HG02981 (cell line): Measurements from ENCODE around the gene ROR2.
"Not testable (repeated sequence)": the region's sequence is repeated elsewhere in the genome, so short reads cannot be mapped to it uniquely, and the experiment has no call there.

Source experiments
- ATAC-seq: cut with Tn5 transposase; IDR thresholded peaks from one replicate; pipeline ENCODE4 v1.9.1; 2021; ENCODE audit warnings: mild to moderate bottlenecking, moderate library complexity; ENCODE audit not compliant: unreplicated experiment

The ROR2 gene

DNA sequence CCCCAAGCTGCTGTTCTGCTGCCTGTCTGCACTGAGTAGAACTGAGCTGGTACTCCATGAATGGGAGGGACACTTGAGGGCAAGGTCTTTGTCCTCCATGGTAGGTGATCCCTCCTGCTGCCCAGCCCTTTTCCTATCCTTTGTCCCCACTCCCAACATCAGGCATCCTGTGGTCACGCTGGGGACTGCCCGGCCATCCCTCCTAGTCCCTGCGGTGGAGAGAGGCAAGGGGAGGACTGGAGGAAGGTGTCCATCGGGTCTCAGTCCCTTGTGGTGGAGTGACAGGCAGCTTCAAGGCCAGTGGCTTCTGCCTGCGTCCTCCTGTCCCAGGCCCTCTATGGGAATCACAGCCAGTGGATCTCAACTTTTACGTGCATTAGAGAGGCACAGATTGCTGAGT, 25.9 kb downstream of the ROR2 start:
- no peak for ATAC-seq

DNA sequence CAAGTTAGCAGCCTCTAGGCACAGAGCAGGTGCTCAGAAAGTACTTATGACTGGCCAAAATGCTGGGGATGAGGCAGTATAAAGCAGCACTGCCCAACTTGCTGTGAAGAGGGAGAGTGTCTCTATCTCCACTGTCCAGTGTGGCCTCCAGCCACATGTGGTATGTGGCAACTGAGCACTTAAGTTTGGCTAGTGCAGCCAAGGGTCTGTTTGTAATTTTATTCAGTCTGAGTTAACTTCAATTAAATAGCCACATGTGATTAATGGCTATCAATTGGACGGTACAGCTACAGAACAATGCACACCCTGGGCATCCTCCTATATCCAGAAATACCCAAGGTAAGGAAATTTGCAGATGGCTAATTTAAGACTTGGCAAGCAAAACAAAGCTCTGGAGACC, 26.9 kb downstream of the ROR2 start:
- ATAC-seq: no peak

DNA sequence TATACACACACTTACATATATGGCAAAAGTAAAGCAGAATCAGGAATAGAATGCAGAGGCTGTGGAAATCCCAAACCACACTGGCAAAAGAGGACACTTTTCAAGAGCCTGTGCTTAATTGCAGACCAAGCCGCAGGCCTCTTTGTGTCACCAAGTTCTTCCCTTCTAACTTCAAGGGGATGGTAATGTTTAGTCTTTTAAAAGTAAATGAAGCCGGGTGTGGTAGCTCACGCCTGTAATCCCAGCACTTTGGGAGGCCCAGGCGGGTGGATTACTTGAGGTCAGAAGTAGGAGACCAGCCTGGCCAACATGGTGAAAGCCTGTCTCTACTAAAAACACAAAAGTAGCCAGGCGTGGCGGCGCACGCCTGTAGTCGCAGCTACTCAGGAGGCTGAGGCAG, 28.7 kb downstream of the ROR2 start:
- ATAC-seq: no peak

DNA sequence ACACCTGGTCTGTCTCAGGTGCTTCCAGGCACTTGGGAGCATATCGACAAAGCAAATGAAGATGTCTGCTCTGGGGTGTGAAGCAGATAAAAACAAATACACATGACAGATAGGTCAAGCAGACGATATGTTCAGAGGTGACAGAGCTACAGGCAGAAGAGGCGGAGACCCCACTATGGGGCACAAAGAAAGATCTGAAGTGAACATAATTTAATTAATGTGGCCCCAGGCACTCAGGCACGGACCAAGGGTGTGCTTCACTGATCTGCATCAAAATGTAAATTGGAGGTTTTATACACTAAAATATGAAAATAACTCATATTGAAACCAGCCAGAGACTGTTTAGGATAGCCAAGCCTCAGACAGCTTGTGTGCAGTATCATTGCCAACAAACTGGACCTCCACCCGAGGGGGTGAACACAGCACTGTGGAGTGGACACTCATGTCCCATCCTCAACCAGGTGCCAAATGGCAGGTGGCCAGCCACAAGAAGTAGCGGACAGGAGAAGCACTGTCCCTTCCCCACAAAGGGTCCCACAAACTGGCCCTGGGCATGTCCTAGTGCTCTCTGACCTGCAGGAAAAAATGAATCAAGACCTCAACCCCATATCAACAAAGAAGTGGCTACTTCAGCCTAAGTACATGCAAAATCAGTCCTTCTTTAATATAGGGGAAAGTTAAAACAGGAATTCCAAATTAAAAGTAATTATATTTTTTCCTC, 29.2 kb downstream of the ROR2 start:
- ATAC-seq: no peak

DNA sequence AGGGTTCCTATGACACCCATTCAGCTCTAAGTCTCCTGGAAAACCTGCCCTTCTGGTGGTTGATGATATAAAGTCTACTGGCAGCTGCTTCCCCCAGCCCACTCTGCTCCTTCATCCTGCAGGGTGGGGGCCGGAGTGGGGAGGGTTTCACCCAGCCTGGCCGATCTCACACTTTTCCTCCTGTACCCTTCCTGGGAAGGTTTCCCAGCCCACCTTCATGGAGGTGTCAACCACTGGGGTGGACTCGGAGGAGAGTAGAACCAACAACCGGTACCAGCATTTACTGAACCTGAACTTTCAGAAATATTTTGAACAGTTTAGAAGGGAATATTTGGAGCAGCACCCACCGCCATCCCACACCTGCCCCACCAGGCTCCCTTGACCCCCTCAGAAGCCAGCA, 30.4 kb downstream of the ROR2 start:
- ATAC-seq: no peak

DNA sequence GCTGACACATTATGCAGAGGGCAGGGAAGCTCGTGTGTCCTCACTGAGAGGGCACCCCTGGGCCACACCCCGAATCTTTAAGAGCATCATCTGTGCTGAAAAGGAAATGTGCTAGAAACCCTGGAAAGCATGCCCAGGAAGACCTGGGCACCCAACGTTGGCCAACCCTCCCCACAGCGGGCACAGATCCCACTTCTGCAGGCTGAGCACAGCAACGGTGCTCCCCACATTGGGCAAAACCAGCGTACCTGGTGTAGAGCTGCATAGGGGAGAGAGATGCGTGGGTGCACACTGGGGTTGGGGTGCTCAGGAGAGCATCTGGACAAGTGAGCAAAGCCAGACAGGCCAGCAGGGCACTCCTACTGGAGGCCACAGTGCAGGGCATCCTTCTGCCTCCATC, 32.6 kb downstream of the ROR2 start:
- ATAC-seq: no peak

DNA sequence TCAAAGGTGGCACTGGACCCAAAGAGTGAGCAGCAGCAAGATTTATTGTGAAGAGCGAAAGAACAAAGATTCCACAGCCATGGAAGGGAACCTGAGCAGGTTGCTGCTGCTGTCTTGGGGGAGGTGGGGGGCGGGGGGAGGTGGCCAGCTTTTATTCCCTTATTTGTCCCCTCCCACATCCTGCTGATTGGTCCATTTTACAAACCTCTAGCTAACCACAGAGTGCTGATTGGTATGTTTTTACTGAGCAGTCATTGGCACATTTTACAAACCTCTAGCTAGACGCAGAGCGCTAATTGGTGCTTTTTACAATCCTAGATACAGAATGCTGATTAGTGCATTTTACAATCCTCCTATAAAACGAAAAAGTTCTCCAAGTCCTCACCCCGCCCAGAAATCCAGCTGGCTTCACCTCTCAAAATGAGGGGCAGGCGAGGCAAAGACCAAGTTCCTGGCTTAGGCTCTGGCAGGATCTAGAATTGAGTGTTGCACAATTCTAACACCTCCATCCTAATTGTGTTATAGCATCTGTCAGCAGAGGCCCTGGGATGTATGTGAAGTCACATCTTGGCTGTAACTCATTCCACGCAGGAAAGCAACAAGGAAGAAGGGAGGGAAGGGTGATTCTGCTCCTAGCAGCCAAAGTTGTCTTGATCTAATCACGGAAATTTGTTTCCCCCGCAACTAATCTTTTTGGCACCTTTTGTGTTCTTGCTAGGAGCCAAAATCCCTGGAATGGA, 34.3 kb downstream of the ROR2 start:
- no peak for ATAC-seq

DNA sequence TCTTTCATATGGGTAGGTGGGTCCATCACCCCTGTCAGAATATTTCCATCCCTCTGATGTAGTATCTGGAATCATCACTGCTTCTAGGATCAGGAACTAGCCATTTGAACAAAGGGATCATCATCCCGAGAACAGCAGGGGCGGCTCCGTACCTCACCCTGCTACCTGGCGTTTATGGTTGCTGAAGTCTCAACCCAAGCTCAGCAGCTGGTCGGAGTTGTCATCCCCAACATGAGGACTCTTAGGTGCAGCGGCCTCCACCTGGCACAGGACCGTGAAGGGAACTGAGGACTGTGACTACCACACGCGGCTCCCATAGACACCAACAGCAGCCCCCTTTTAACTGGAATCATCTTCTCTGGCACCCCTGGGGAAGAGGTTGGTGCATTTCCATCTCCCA, 35.1 kb downstream of the ROR2 start:
- ATAC-seq: no peak

DNA sequence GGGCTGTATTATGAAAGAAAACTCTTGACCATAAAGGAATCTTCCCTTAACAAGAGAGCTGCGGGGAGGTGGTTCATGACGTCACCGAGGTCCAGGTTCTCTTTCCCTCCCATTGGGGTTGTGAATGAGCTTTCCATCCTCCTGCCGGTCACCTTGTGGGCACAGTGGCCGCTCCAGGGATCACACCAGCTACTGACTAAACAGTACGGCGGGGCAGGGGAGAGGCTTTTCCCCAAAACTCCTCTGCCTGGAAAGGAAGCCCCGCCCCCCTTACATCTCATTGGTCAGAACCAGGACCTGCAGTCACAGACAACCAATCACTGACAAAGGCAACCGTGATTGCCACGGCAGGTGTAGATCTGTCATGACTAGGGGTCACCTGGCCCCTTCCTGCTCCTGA, 35.6 kb downstream of the ROR2 start:
- no peak for ATAC-seq

DNA sequence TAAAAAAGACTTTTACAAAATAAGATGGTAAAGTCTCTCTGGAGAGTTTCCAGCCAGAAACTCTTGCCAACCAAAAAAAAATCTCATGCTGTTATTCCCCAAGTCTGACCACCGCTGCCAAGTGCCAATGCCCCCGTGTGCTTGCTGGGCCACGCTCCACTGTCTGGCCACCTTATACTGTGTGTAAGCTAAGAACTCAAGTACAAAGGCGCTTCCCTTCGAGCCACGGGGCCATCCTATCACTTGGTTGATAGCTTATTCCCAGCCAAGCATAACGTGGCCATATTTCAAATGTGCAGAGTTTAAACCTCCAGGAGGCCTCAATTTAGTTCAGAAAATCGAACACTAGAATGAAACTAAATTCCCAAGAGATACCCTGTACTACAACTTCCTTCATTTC, 36.0 kb downstream of the ROR2 start:
- ATAC-seq: no peak

DNA sequence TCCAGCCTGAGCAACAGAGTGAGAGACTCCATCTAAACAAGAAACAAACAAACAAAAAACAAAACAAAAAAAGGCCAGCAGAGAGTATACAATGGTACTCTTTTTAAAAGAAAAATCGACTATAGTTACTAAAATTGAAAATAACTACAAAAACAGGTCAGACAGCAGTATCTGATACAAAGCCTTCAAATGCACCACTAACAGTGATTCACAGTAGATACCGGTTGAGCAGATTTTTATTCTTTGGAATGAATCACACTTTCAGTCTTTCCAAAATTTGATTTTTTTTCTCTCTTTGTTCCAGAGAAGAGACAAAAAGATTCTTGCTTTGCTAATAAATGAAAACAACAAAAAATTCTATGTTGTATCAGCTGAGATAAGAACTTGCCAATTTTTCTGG, 36.9 kb downstream of the ROR2 start:
- ATAC-seq: no peak

DNA sequence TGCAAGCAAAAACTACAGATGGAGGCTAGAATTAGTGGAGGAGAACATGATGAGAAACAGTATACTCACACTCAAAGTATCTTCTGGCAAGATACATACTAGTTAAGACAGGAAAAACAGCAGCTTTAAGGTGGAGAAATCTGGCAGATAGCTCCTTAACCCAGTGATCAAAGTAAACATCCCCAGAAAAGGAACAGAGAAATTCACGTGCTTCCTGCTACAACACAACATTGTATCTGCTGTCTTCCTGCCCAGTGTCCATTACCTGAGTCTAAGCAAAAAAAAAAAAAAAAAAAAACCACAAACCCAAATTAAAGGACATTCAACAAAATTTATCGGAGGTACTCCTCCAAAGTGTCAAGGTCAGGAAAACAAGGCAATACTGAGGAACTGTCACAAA, 38.4 kb downstream of the ROR2 start:
- no peak for ATAC-seq

DNA sequence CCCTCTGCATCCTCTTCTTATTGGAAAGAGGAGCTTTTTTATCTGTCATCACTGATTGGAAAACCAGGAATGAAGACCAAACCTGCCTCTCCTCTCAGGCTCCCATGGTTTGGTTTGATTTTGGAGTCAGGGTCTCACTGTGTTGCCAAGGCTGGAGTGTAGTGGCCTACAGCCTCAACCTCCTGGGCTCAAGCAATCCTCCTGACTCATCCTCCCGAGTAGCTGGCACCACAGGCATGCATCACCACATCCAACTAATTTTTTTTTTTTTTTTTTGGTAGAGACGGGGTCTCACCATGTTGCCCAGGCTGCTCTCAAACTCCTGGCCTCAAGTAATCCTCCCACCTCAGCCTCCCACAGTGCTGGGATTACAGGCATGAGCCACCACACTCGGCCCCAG, 40.8 kb downstream of the ROR2 start:
- ATAC-seq: not testable (repeated sequence)

DNA sequence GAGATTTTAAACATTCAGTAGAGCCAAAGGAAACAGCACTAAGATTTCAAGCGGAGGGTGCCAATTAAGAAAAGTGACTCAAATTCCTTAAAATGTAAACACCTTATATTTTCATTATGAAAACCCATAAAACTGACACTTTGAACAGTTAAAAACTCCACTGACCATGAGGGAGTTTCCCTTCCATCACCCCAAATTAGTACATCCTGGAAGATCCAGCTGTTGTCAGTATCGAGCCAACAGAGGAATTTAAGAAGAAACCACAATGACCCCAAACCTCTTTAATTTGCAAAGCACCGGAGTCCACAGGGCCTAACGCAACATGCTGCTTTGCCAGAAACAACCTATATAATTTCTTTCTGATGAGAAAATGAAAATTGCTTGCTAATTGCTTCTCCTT, 41.3 kb downstream of the ROR2 start:
- ATAC-seq: no peak

DNA sequence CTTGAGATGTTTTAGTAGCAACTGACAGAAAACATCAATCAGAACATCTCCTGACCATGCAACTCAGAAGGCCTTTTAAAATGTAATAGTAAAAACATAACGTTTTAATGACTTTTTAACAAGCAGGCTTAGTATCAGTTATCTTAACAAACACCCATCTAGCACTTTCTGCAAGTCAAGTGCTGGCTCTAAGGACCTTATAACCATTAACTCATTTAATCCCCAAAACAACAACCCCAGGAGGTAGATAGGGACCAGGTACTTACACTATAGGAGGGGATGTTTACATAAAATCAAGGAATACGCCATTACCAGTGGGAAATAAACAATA, 41.8 kb downstream of the ROR2 start:
- no peak for ATAC-seq

DNA sequence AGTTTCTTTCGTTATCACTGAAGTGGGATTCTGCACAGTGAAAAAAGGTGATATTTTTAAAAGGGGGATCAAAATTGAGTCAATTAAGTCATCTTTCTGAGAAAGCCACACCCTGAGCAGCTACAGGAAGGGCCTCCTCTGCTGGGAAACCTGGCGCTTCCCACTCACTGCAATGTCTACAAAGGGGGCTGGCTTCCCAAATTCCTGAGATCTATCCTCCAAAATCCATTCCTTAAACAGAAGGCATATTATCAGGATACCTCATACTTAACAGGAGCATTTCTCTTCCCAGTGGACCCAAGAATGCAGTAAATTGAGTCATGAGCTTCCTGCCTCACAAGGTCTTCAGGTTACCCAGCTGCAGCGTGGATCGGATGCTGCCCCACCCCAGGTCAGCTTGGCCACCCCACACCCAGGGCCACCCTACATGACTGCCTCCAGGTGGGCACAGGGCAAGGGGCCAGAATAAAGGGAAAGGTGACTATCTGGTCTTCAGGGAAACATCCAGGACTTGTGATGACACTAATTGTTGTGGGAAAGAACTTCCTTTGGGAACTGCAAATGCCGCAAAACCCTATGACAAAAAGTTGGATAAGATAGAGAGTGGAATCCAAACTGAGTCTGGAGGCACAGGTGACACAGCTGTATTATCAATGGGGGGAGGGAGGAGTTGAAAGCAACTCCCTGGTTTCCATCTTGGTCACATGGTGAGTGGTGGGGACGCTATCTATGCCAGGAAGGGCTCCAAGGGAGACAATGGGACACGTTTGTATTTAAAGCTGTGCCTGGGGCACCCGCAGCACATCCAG, 42.3 kb downstream of the ROR2 start:
- no peak for ATAC-seq

DNA sequence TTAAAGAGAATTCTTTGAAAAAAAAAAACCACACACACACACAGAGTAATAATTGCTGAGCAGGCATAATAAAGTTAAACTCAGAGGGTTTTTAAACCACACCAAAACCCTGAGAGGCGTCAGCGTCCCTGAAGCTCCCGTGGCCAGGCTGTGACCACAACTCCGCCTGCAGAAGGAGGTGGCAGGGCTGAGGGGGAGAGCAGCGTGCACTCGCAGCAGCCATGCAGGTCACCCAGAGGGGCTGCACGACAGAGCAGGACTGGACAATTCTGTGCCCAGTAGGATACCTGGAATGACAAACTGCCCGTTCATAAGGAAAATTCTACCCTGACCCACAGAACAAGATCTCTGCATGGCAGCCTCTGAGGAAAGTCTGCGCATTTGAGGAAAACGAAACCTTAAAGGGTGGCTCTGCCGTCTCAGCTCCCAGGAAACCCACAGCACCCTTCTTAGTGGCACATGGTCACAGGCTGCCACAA, 44.0 kb downstream of the ROR2 start:
- ATAC-seq: peak; percentile 59

DNA sequence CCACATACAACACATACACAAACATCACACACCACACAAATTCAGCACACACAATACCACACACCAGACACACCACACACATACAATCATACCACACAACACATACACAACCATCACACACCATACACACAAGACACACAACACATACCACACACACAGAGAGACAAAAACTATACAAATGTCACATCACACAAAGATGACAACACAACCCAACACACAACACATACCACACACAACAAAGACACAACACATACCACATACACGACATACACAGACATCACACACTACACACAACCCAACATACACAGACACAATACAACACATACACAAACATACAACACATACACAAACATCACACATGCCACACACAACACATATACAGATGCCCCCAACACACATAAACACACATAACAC, 44.8 kb downstream of the ROR2 start:
- ATAC-seq: no peak

DNA sequence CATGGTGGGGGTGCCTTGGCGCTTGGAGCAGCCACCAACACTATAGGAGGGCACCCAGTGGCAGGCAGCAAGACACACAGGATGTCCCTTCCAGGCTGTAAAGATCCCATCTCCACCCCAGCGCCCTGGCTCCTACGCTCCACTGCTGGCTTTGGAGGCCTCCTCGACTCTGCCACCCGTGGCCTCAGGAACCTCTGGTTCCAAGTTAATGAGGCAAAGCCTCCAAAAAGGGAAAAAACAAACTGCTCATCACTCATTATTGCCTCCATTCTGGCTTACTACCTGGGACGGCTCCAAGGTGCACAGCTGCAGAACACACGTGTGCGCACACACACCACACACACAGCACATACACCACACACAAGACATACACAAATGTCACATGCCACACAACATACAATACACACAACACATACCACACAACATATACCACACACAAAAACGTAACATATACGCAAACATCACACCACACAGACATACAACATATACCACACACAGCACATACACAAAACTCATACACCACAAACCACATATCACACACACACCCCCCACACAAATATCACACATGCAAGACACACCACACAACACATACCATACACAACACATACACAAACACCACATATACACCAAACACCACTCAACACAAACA, 45.3 kb downstream of the ROR2 start:
- no peak for ATAC-seq

DNA sequence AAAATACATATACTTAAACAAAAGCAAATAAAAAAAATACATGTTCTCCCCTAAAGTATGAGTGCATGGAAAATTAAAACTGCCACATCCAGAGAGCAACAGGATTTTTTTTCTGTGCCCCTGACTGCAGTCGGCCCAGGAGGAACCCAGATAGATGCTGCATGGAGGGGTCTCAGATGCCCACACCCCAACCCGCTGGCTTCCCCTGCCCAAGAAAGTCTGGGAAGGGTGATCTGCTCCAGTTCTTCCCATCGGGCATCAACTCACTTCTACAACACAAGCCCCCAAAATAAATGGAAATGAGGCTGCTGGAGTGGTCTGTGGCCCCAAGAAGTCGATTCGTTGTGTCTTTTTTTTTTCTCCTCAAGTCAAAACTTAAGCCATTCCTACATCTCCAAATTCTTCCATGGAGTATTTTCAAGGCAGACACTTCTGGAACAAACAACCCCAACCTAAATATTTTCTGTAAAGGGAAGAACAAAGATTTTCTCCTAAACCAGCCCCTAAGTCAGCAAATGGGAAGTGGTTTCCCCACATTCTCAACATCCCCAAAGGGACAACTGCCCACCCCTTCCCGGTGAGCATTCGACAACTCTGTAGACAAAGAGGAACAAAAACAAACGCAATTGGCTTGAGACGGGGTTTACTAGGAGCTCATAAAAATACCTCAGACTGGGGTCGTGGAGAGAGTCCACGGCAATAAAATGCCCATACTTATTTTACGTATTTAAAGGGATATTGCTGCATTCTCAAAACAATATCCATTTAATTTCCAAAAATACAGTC, 46.7 kb downstream of the ROR2 start:
- no peak for ATAC-seq
